Lower lobe of right lung (tissue), 2 donors: Measurements from ENCODE around the gene ADAMTS16. TPM values are rescaled to one million over a fixed set of nuclear protein-coding genes. Genes with fewer than 3 reads are reported as not detected.

Experiments used
- ATAC-seq, 2 donors: fragments of 200-7000 bp; cut with Tn5 transposase; one replicate each; pipeline ENCODE4 v1.9.1; 2020 to 2022; ENCODE audit warnings: mild to moderate bottlenecking in 2 of 2, moderate library complexity in 2 of 2
- DNase-seq: peaks from one replicate; pipeline ENCODE4 v3.0.0-alpha.2; 2020
- H3K27ac ChIP-seq: fragments of 200-600 bp; one replicate; pipeline ENCODE4 v1.8.0; 2022
- H3K27me3 ChIP-seq: fragments of 200-600 bp; one replicate; pipeline ENCODE4 v1.8.0; 2022; ENCODE audit warnings: low read depth
- H3K36me3 ChIP-seq: fragments of 200-600 bp; one replicate; pipeline ENCODE4 v1.8.0; 2022; ENCODE audit warnings: mild to moderate bottlenecking
- H3K4me1 ChIP-seq: fragments of 200-600 bp; one replicate; pipeline ENCODE4 v1.8.0; 2022
- H3K4me3 ChIP-seq: fragments of 200-600 bp; one replicate; pipeline ENCODE4 v1.8.0; 2022; ENCODE audit warnings: mild to moderate bottlenecking
- H3K9me3 ChIP-seq: fragments of 200-600 bp; one replicate; pipeline ENCODE4 v1.8.0; 2022
- CTCF ChIP-seq: fragments of 200-600 bp; IDR thresholded peaks from one replicate; pipeline ENCODE4 v1.8.0; 2022; ENCODE audit warnings: antibody characterized with exemption, mild to moderate bottlenecking
- intact Hi-C: fragments of 100-400 bp; cut with DNase I; formaldehyde crosslinking; loops from one replicate; pipeline ENCODE4 v1.11.0; 2022
- total RNA-seq: library from RNA; stranded (reverse); fragmentation: NEBNext Ultra II Directional; extraction: Animal tissue kit (Norgen Biotek cat#: 25700); gene quantifications from one replicate; pipeline ENCODE4 v1.2.1, GENCODE V29; 2021
- donor health status: DM: no; HTN: yes; CAD: no; lungs with severe emphysema.

ADAMTS16 gene
- total RNA-seq, 1 donor from 2014 or later: 1.1 TPM

- no peaks in the 10 kb centered on the region for H3K4me1 ChIP-seq
- H3K4me3 ChIP-seq: no peak overlapping the region
- ATAC-seq: no peak
- peaks cover 4% of the 10 kb centered on the region for H3K27me3 ChIP-seq
- no peaks in the 10 kb centered on the region for H3K36me3 ChIP-seq
- H3K27ac ChIP-seq: no peak overlapping the region
- H3K9me3 ChIP-seq: no peaks in the 10 kb centered on the region
- intact Hi-C loops: no loop called here
- TF ChIP-seq CTCF: no peak
- no peak for DNase-seq
These were observed 35.6 kb upstream of the ADAMTS16 start for GRCh38 chr5:5104550-5104949.

GRCh38 chr5:5105531-5105930 is 34.6 kb upstream of the ADAMTS16 start:
- H3K4me3 ChIP-seq: no peak overlapping the region
- ATAC-seq (no peak), DNase-seq (no peak)
- intact Hi-C loops: no loop called here
- H3K27ac ChIP-seq: no peak overlapping the region
- H3K27me3 ChIP-seq: peaks cover 4% of the 10 kb centered on the region
- no peaks in the 10 kb centered on the region for H3K9me3 ChIP-seq
- no peaks in the 10 kb centered on the region for H3K36me3 ChIP-seq
- no peaks in the 10 kb centered on the region for H3K4me1 ChIP-seq
- TF ChIP-seq CTCF: no peak

- Histone ChIP-seq H3K27ac (no peak overlapping the region), H3K4me1 (no peaks in the 10 kb centered on the region), H3K27me3 (peaks cover 8% of the 10 kb centered on the region), H3K9me3 (no peaks in the 10 kb centered on the region), H3K36me3 (no peaks in the 10 kb centered on the region), H3K4me3 (no peak overlapping the region)
- ATAC-seq: no peak
- no peak for DNase-seq
- TF ChIP-seq CTCF: no peak
- intact Hi-C loops: no loop called here
These were observed 23.2 kb upstream of the ADAMTS16 start for GRCh38 chr5:5116956-5117355.

- Histone ChIP-seq H3K9me3 (no peaks in the 10 kb centered on the region), H3K36me3 (no peaks in the 10 kb centered on the region), H3K27ac (no peak overlapping the region), H3K4me1 (no peaks in the 10 kb centered on the region), H3K4me3 (no peak overlapping the region), H3K27me3 (peaks cover 14% of the 10 kb centered on the region)
- TF ChIP-seq CTCF: no peak
- intact Hi-C loops: no loop called here
- ATAC-seq: no peak
- DNase-seq: no peak
These were observed 17.4 kb upstream of the ADAMTS16 start for GRCh38 chr5:5122776-5123175.

- Histone ChIP-seq H3K4me3 (no peak overlapping the region), H3K4me1 (no peaks in the 10 kb centered on the region), H3K27me3 (peaks cover 14% of the 10 kb centered on the region), H3K27ac (no peak overlapping the region), H3K9me3 (no peaks in the 10 kb centered on the region), H3K36me3 (no peaks in the 10 kb centered on the region)
- TF ChIP-seq CTCF: no peak
- DNase-seq (no peak), ATAC-seq (no peak)
- intact Hi-C loops: no loop called here
These were observed 15.9 kb upstream of the ADAMTS16 start for GRCh38 chr5:5124231-5124630.

- Histone ChIP-seq H3K9me3 (no peaks in the 10 kb centered on the region), H3K4me1 (no peaks in the 10 kb centered on the region), H3K36me3 (no peaks in the 10 kb centered on the region), H3K4me3 (no peak overlapping the region), H3K27ac (no peak overlapping the region), H3K27me3 (peaks cover 6% of the 10 kb centered on the region)
- no peak for DNase-seq
- TF ChIP-seq CTCF: no peak
- intact Hi-C loops: no loop called here
- no peak for ATAC-seq
These were observed 13.7 kb upstream of the ADAMTS16 start for GRCh38 chr5:5126444-5126843.
